Measurements from ENCODE around the gene PLXNA4.

- TF ChIP-seq POLR2A (IDR thresholded peaks at IDR 0.05; ENCODE audit: low read depth, low read length) (no peak), POLR2AphosphoS5 (IDR thresholded peaks at IDR 0.05; ENCODE audit: low read depth, low read length) (no peak)
Measured at GRCh38 chr7:132193898-132194297, 382.4 kb downstream of the PLXNA4 start.

Data from GM12892 (cell line).